AML-193 (cell line): ENCODE measurements around the gene SPRR2G.
"Not testable (repeated sequence)": the region's sequence is repeated elsewhere in the genome, so short reads cannot be mapped to it uniquely, and the experiment has no call there.

ENCODE experiments used
- DNase-seq, 2 experiments: peaks; one replicate each; lab custom pipeline; 2025; lab: John Stamatoyannopoulos, UW

Gene SPRR2G

DNA sequence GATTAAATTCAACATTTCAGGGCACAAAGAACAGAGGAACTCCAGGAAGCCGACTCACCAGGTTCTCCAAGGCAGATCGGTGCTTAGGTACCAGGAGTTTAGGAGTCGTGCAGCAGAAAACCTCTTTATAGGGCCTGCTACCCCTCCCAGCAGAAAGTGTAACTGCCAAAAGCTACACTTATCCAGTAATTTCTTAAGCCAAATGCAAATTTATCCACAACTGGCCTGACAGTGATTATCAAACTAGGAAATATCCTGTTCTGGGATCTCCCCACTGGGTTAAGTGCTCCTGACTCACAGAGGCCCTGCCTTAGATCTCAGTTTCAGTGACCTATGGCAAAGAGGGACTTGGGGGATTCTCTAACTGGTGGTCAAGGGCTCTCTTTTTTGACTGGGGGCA, 37.3 kb downstream of the SPRR2G start, which contains the start of gene SPRR2F:
TSS of gene SPRR2F (minus strand) at position 101 of the 400 bp plus-strand sequence. CDS start 783 bp downstream, outside the sequence.
- no peak for DNase-seq

DNA sequence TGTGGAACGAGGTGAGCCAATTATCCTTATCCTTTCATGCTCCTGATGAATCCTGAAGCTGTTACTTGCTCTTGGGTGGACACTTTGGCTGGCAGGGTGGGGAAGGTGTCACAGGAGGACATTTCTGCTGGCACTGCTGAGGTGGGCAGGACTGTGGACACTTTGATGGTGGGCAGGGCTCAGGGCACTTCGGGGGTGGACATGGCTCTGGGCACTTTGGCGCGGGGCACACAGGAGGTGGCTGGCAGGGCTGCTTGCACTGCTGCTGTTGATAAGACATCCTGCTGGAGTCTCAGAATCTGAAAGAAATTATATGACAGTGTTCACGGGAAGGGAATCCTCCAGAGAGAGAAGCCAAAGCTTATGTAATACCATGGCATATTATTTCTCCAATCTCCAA, 38.2 kb downstream of the SPRR2G start:
- DNase-seq: not testable (repeated sequence)

DNA sequence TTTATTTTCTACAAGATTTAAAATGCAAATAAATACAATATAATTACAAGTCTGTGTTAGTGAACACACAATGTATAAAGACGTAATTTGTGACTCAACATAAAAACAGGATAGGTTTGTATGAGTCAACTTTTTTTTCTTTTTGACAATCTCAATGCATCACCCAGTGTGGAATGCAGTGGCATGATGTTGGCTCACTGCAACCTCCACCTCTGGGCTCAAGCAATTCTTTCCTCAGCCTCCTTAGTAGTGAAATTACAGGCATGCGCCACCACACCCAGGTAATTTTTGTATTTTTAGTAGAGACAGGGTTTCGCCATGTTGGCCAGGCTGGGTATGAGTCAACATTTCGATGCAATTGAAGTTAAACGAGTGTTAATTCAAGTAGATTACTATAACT, 50.4 kb downstream of the SPRR2G start:
- no peak for DNase-seq
